MM.1S (cell line): ENCODE results near the gene PSMB11.

Source experiments
- CTCF ChIP-seq: fragments of 300-600 bp; sonication (generic); IDR thresholded peaks from 2 replicates; pipeline ENCODE4 v1.5.1; 2016; ENCODE audit warnings: antibody characterized with exemption, low read length, mixed read lengths
- EZH2 ChIP-seq: fragments of 300-600 bp; sonication (generic); optimal IDR thresholded peaks from 2 replicates; pipeline ENCODE3; 2017; ENCODE audit warnings: low read depth, mild to moderate bottlenecking, antibody characterized with exemption, low read length, mixed read lengths
- EZH2phosphoT487 ChIP-seq: fragments of 300-600 bp; sonication (generic); IDR thresholded peaks from 2 replicates; pipeline ENCODE4 v1.6.1; 2018; ENCODE audit warnings: antibody characterized with exemption, low read length

DNA sequence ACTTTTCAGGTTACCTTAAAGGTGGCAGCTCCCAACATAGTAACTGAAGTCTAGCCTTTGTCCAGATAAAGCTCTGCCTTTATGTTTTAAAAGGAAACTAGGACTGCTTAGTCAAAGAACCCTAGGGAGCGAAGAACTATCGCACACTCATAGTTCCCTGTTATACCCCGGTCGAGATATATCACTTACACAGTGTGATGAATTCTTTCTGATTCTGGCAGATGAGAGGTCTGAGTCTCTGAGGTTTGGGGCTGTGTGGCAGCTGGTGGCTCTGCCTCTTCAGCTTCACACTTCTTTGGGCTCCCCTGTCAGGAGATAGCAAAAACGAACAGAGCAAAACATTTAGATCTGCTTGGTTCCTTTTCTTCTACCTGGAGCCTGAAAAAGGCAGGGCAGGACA lies 36.0 kb downstream of the PSMB11 start:
- TF ChIP-seq CTCF, result no peak
- no peak for TF ChIP-seq EZH2
- TF ChIP-seq EZH2phosphoT487, result no peak
